Measurements from ENCODE around the gene KLHDC4. TPM values are rescaled to one million over a fixed set of nuclear protein-coding genes. Genes with fewer than 3 reads are reported as not detected.

KLHDC4 gene
- total RNA-seq, 1 experiment from 2014 or later, result 76.2 TPM

GRCh38 chr16:87740909-87741424 is 24.8 kb downstream of the KLHDC4 start:
- H3K56ac ChIP-seq (ENCODE audit: insufficient read length, low read depth, low read length), result no peak overlapping the region
- H2AFZ ChIP-seq (ENCODE audit: low read length), result no peak overlapping the region
- no peaks in the 10 kb centered on the region for H3K27me3 Mint-ChIP-seq (ENCODE audit: low read depth)
- H4K5ac ChIP-seq (ENCODE audit: insufficient read length, low read depth, low read length), result no peak overlapping the region
- no peak overlapping the region for H3K27ac ChIP-seq (ENCODE audit: insufficient read length, low read depth, low read length)
- H3K23ac ChIP-seq (ENCODE audit: insufficient read length, low read depth, low read length), result no peak overlapping the region
- H2AK5ac ChIP-seq (ENCODE audit: insufficient read length, low read length), result no peak overlapping the region
- H3T11ph ChIP-seq (ENCODE audit: low read length), result no peak overlapping the region
- no peak overlapping the region for H2BK12ac ChIP-seq (ENCODE audit: insufficient read length, low read depth, low read length)
- H4K20me1 ChIP-seq (ENCODE audit: control insufficient read depth, insufficient read depth, insufficient read length), result peaks cover 8% of the 10 kb centered on the region
- no peak overlapping the region for H3K4me2 ChIP-seq (ENCODE audit: insufficient read depth, insufficient read length, low read length)
- H2BK120ac ChIP-seq (ENCODE audit: low read depth, low read length, poor library complexity, severe bottlenecking), result no peak overlapping the region
- no peak overlapping the region for H3K9ac ChIP-seq (ENCODE audit: extremely low read depth, insufficient read length, low read length)
- 0 out of 4 replicates have a peak, but pooled peaks cover 0 to 1% of the 10 kb centered on the region in 2 experiments for H3K4me1 Mint-ChIP-seq
- no peak overlapping the region for H3K14ac ChIP-seq (ENCODE audit: insufficient read depth, low read length)
- H3K79me1 ChIP-seq (ENCODE audit: insufficient read depth, low read depth, low read length, poor library complexity, severe bottlenecking), result peaks cover 16% of the 10 kb centered on the region
- no peak overlapping the region for H2BK15ac ChIP-seq (ENCODE audit: low read depth, low read length)
- H3K4ac ChIP-seq (ENCODE audit: low read depth, low read length), result no peak overlapping the region
- H4K8ac ChIP-seq (replicated peaks; ENCODE audit: insufficient read length, low read depth, low read length), result no peak overlapping the region
- peaks cover 4% of the 10 kb centered on the region; the same call in 1 of the 2 replicates for H3K79me2 ChIP-seq (ENCODE audit: insufficient read depth, low read length)
- no peaks in the 10 kb centered on the region for H3K4me1 ChIP-seq (ENCODE audit: insufficient read depth, low read length)
- peaks cover 38 to 52% (median 40%) of the 10 kb centered on the region in 3 experiments for H3K36me3 Mint-ChIP-seq (ENCODE audit: insufficient read depth in 1 of 3, low read depth in 3 of 3)
- peaks cover 5 to 9% of the 10 kb centered on the region in 2 experiments; a peak in 3 of 5 replicates for H3K9me3 Mint-ChIP-seq
- no peak overlapping the region for H2BK20ac ChIP-seq (ENCODE audit: low read depth, low read length, poor library complexity, severe bottlenecking)
- no peaks in the 10 kb centered on the region for H3K9me3 ChIP-seq (ENCODE audit: control insufficient read depth, low read depth, low read length)
- H3K27me3 ChIP-seq (ENCODE audit: insufficient read depth, low read length), result no peaks in the 10 kb centered on the region
- TF ChIP-seq CTCF (conservative IDR thresholded peaks at IDR 0.05), result no peak
- H2BK5ac ChIP-seq (ENCODE audit: insufficient read length, low read length), result no peak overlapping the region
- no peak overlapping the region; a peak in 1 of 5 replicates for H3K4me3 Mint-ChIP-seq
- no peak for DNase-seq
- H3K18ac ChIP-seq (ENCODE audit: insufficient read length, low read depth, low read length), result no peak overlapping the region
- no CpG with 5 or more reads among the region's 11 CpGs for WGBS (ENCODE audit: extremely low coverage, insufficient read length, low lambda C conversion rate)
- H3K23me2 ChIP-seq (ENCODE audit: insufficient read length, low read depth, low read length, poor library complexity, severe bottlenecking), result no peaks in the 10 kb centered on the region
- peak overlapping the region in 1 of 3 experiments; percentile 47; a peak in 2 of 7 replicates for H3K27ac Mint-ChIP-seq
- H4K91ac ChIP-seq (ENCODE audit: insufficient read length, low read depth, low read length), result no peak overlapping the region

All from H9 (cell line).